GM21367 (cell line): ENCODE results near the gene DCAF5.

ENCODE experiments used
- ATAC-seq: cut with Tn5 transposase; IDR thresholded peaks from one replicate; pipeline ENCODE4 v1.9.1; 2021; ENCODE audit not compliant: unreplicated experiment

The DCAF5 gene

GRCh38 chr14:69149461-69150244 lies 3.3 kb downstream of the DCAF5 start:
- ATAC-seq = no peak

- no peak for ATAC-seq
Measured at GRCh38 chr14:69142101-69142500, 10.8 kb downstream of the DCAF5 start.

- ATAC-seq = no peak
Measured at GRCh38 chr14:69141550-69141949, 11.4 kb downstream of the DCAF5 start.

GRCh38 chr14:69139743-69140142 lies 13.2 kb downstream of the DCAF5 start:
- no peak for ATAC-seq

GRCh38 chr14:69137843-69138535 lies 14.9 kb downstream of the DCAF5 start:
- no peak for ATAC-seq

GRCh38 chr14:69137416-69137815 lies 15.5 kb downstream of the DCAF5 start:
- ATAC-seq = no peak

GRCh38 chr14:69135133-69135532 lies 17.8 kb downstream of the DCAF5 start:
- ATAC-seq = no peak

- no peak for ATAC-seq
Measured at GRCh38 chr14:69133206-69134125, 19.5 kb downstream of the DCAF5 start.

- ATAC-seq = no peak
Measured at GRCh38 chr14:69132513-69133181, 20.3 kb downstream of the DCAF5 start.

- ATAC-seq = no peak
Measured at GRCh38 chr14:69131176-69131575, 21.7 kb downstream of the DCAF5 start.

- no peak for ATAC-seq
Measured at GRCh38 chr14:69129264-69129880, 23.5 kb downstream of the DCAF5 start.

GRCh38 chr14:69118305-69118704 lies 34.6 kb downstream of the DCAF5 start:
- ATAC-seq = no peak

- ATAC-seq = no peak
Measured at GRCh38 chr14:69117020-69117767, 35.7 kb downstream of the DCAF5 start.

- no peak for ATAC-seq
Measured at GRCh38 chr14:69115407-69116185, 37.3 kb downstream of the DCAF5 start.

- ATAC-seq = no peak
Measured at GRCh38 chr14:69114763-69115162, 38.2 kb downstream of the DCAF5 start.

- no peak for ATAC-seq
Measured at GRCh38 chr14:69108358-69108757, 44.6 kb downstream of the DCAF5 start.

GRCh38 chr14:69107407-69108003 lies 45.4 kb downstream of the DCAF5 start:
- ATAC-seq = no peak

- no peak for ATAC-seq
Measured at GRCh38 chr14:69106451-69106850, 46.5 kb downstream of the DCAF5 start.

GRCh38 chr14:69105326-69105725 lies 47.6 kb downstream of the DCAF5 start:
- no peak for ATAC-seq
